Raji (cell line): Measurements from ENCODE around the gene SLC39A9.

Experiments used
- POLR2A ChIP-seq: IDR thresholded peaks from 2 replicates; pipeline ENCODE4 v1.6.1; 2011; ENCODE audit warnings: low read depth, low read length, control low read depth; ENCODE audit not compliant: insufficient read depth

Gene SLC39A9

DNA sequence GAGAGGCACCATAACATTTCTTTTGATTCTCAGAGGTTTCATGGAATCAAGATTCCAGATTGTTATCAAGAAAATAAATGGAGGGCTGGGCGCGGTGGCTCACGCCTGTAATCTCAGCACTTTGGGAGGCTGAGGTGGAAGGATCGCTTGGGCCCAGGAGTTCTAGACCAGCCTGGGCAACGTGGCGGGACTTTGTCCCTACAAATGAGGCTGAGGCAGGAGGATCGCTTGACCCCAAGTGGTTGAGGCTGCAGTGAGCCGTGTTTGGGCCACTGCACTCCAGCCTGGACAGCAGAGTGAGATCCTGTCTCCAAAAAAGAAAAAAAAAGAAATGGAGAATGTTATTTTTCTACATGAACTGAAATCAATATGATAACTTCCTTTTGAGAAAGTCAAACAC lies 1.3 kb downstream of the SLC39A9 start:
- TF ChIP-seq POLR2A = no peak

- TF ChIP-seq POLR2A = no peak
Measured at GRCh38 chr14:69400154-69400553, 1.7 kb downstream of the SLC39A9 start.

GRCh38 chr14:69401841-69402240 lies 3.3 kb downstream of the SLC39A9 start:
- no peak for TF ChIP-seq POLR2A

GRCh38 chr14:69404478-69404877 lies 6.0 kb downstream of the SLC39A9 start:
- TF ChIP-seq POLR2A = no peak

DNA sequence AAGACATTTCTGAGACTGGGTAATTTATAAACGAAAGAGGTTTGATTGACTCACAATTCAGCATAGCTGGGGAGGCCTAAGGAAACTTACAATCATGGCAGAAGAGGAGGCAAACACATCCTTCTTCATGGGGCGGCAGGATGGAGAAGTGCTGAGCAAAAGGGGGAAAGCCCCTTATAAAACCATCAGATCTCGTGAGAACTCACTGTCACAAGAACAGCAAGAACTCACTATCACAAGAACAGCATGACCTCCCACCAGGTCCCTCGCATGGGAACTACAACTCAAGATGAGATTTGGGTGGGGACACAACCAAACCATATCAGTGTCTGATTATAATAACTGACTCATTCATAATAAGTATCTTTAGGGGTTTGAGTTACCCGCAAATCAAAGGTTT lies 6.4 kb downstream of the SLC39A9 start:
- no peak for TF ChIP-seq POLR2A

GRCh38 chr14:69405762-69406161 lies 7.3 kb downstream of the SLC39A9 start:
- TF ChIP-seq POLR2A = no peak

- no peak for TF ChIP-seq POLR2A
Measured at GRCh38 chr14:69408331-69408960, 10.0 kb downstream of the SLC39A9 start.

- TF ChIP-seq POLR2A = no peak
Measured at GRCh38 chr14:69413483-69413882, 15.0 kb downstream of the SLC39A9 start.

GRCh38 chr14:69423279-69423678 lies 24.8 kb downstream of the SLC39A9 start:
- TF ChIP-seq POLR2A = no peak

GRCh38 chr14:69424149-69424923 lies 25.8 kb downstream of the SLC39A9 start:
- TF ChIP-seq POLR2A = no peak

DNA sequence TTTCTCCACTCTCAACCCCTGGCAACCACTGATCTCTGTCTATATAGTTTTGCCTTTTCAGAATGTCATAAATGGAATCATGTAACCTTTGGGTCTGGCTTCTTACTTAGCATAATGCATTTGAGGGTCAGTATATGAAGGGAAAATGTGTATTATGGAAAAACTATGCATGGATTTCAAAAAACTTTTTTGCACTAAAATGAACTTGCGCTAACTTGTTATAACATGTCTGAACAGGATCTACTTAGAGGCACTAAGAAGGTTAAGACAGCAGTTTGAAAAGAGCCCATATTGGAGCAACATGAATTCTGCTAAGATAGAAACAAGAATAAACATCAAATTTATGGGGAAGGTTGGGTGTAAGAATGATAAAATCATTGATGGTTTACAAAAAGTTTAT lies 29.1 kb downstream of the SLC39A9 start:
- no peak for TF ChIP-seq POLR2A

DNA sequence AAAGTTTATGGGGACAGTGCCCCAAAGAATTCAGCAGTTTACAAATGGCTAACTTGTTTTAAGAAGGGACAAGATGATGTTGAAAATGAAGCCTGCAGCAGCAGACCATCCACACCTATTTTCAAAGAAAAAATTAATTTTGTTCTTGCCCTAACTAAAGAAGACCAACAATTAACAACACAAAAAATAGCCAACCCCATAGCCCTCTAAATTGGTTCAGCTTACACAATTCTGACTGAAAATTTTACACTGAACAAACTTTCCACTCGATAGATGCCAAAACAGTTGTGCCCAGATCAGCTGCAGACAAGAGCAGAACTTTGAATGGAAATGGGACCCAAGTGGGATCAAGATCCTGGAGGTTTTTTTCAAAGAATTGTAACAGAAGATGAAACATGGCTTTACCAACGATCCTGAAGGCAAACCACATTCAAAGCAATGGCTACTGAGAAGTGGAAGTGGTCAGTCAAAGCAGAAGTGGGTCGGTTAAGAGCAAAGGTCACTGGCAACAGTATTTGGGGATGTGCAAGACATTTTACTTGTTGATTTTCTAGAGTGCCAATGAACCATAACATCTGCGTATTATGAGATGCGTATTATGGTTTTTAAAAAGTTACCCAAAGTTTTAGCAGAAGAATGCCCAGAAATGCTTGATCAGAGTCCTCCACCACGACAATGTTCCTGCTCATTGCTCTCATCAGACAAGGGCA lies 30.0 kb downstream of the SLC39A9 start:
- TF ChIP-seq POLR2A = no peak

DNA sequence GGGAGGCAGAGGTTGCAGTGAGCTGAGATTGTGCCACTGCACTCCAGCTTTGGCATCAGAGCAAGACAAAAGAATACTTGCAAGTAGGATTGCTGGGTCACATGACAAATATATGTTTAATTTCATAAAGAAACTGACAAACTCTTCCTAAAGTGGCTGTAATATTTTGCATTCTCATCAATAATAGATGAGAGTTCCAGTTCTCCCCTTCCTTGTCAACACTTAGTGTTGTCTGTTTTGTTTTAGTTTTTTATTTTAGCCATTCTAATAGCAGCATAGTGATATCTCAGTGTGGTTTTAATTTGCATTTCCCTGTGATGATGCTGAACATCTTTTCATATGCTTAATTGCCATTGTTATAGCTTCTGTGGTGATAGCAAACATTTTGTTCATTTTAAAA lies 31.2 kb downstream of the SLC39A9 start:
- TF ChIP-seq POLR2A = no peak

GRCh38 chr14:69430306-69430939 lies 31.9 kb downstream of the SLC39A9 start:
- TF ChIP-seq POLR2A = no peak

DNA sequence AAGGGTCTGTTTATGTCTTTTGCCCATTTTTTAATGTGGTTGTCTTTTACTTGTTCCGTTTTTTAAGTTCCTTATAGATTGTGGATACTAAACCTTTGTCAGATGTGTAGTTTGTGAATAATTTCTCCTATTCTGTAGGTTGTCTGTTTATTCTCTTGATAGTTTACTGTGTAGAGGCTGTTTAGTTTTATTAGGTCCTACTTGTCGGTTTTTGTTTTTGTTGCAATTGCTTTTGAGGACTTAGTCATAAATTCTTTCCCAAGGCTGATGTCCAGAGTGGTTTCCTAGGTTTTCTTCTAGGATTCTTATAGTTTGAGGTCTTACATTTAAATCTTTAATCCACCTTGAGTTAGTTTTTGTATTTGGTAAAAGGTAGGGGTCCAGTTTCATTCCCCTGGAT lies 33.9 kb downstream of the SLC39A9 start:
- no peak for TF ChIP-seq POLR2A
